Gastrocnemius medialis (tissue), 4 donors: ENCODE measurements around the gene XRRA1. TPM values are rescaled to one million over a fixed set of nuclear protein-coding genes. Genes with fewer than 3 reads are reported as not detected.
A peak's percentile ranks its signal among the peaks of the same experiment; 100 is the strongest.

Experiments
- ATAC-seq, 2 donors: fragments of 150-250 bp; one replicate each; pipeline ENCODE4 v1.9.1; 2016
- DNase-seq, 2 donors: peaks; one replicate each; pipeline ENCODE4 v3.0.0-alpha.2; 2019
- H3K27ac ChIP-seq, 4 donors: fragments of 200-600 bp; sonication (generic); 1 replicate in 1 of 4; 2 replicates in 3 of 4; pipeline ENCODE4 v1.5.1; 2016 to 2018; ENCODE audit warnings: mild to moderate bottlenecking in 2 of 4, moderate library complexity in 1 of 4
- H3K27me3 ChIP-seq, 3 donors: fragments of 200-600 bp; sonication (generic) in 2 of 3; 1 replicate in 1 of 3; 2 replicates in 2 of 3; pipeline versions ENCODE4 v1.5.1 to v1.6.0; 2016 to 2019; ENCODE audit warnings: mild to moderate bottlenecking in 1 of 3, moderate library complexity in 1 of 3
- H3K36me3 ChIP-seq, 2 donors: fragments of 200-600 bp; sonication (generic) in 1 of 2; one replicate each; pipeline ENCODE4 v1.5.1; 2017 to 2018
- H3K4me1 ChIP-seq, 2 donors: fragments of 200-600 bp; sonication (generic) in 1 of 2; one replicate each; pipeline ENCODE4 v1.5.1; 2016 to 2017; ENCODE audit warnings: mild to moderate bottlenecking in 2 of 2
- H3K4me3 ChIP-seq, 4 donors: fragments of 200-600 bp; sonication (generic) in 3 of 4; 1 replicate in 1 of 4; 2 replicates in 3 of 4; pipeline ENCODE4 v1.5.1; 2016 to 2019; ENCODE audit warnings: mild to moderate bottlenecking in 2 of 4
- H3K9me3 ChIP-seq, 3 donors: fragments of 200-600 bp; sonication (generic) in 2 of 3; 1 replicate in 1 of 3; 2 replicates in 2 of 3; pipeline ENCODE4 v1.5.1; 2016 to 2019
- POLR2A ChIP-seq, 2 donors: fragments of 450-650 bp; IDR thresholded peaks; one replicate each; pipeline ENCODE4 v1.6.1; 2017; ENCODE audit warnings: antibody characterized with exemption in 2 of 2, mild to moderate bottlenecking in 2 of 2, moderate library complexity in 2 of 2
- in situ Hi-C, 4 donors: fragments of 200-750 bp; cut with MboI; loops; one replicate each; pipeline versions ENCODE4 v1.15.0 to v1.8.0; 2017; ENCODE audit warnings: low sequenced_read_pairs in 4 of 4
- intact Hi-C: fragments of 100-400 bp; cut with DNase I; formaldehyde crosslinking; loops from one replicate; pipeline ENCODE4 v1.15.1; 2023; ENCODE audit warnings: low total_unique reads
- total RNA-seq, 4 donors: library from RNA; depleted of rRNA; stranded (reverse); fragments of >200 nt; gene quantifications; one replicate each; pipeline versions ENCODE4 v1.1.0 to v1.2.3, GENCODE V29; 2016
- TF ChIP-seq, protein P1 (sequence below), 5 experiments: fragments of 450-650 bp in 3 of 5; fragments of 200-600 bp in 2 of 5; sonication (generic) in 2 of 5; IDR thresholded peaks in 4 of 5; conservative IDR thresholded peaks in 1 of 5; 1 replicate in 4 of 5; 2 replicates in 1 of 5; pipeline ENCODE4 v1.5.1; 2016 to 2019; ENCODE audit warnings: antibody characterized with exemption in 5 of 5, mild to moderate bottlenecking in 3 of 5, moderate library complexity in 3 of 5

XRRA1 gene
- total RNA-seq, 4 donors from 2014 or later: 7.8 to 16.8 (median 8.8) TPM

DNA sequence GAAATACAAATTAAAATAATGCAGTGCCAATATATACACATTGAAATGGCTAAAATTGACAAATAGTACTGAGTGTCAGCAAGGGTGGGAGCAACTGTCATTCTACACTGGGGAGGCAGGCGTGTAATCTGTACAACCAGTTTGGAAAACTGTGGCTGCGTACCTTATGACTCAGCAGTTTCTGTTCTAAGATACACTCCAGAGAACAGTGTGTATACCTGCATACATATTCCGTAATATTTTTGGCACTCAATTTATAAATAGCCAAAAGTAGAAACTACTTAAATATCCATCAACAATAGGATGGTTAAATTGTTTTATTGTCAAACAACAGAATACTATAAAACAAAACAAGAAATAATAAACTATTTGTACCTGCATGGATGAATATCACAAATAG lies 142.6 kb downstream of the XRRA1 start:
- H3K27me3 ChIP-seq: no peaks in the 10 kb centered on the region
- peak; percentile 96 to 97 for ATAC-seq
- intact Hi-C loops (no loop called here), in situ Hi-C loops (no loop called here)
- H3K9me3 ChIP-seq: no peaks in the 10 kb centered on the region
- H3K4me1 ChIP-seq: peaks cover 40 to 49% of the 10 kb centered on the region in 2 donors
- H3K4me3 ChIP-seq: peak overlapping the region in 2 of 4 donors; percentile 1 to 14
- peak; percentile 49 to 68 for DNase-seq
- H3K27ac ChIP-seq: peak overlapping the region; percentile 35 to 82 (median 66)
- TF ChIP-seq, protein P1, sequence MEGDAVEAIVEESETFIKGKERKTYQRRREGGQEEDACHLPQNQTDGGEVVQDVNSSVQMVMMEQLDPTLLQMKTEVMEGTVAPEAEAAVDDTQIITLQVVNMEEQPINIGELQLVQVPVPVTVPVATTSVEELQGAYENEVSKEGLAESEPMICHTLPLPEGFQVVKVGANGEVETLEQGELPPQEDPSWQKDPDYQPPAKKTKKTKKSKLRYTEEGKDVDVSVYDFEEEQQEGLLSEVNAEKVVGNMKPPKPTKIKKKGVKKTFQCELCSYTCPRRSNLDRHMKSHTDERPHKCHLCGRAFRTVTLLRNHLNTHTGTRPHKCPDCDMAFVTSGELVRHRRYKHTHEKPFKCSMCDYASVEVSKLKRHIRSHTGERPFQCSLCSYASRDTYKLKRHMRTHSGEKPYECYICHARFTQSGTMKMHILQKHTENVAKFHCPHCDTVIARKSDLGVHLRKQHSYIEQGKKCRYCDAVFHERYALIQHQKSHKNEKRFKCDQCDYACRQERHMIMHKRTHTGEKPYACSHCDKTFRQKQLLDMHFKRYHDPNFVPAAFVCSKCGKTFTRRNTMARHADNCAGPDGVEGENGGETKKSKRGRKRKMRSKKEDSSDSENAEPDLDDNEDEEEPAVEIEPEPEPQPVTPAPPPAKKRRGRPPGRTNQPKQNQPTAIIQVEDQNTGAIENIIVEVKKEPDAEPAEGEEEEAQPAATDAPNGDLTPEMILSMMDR (IDR thresholded peaks at IDR 0.05 in 4 of 5, conservative IDR thresholded peaks at IDR 0.05 in 1 of 5): no peak
- TF ChIP-seq POLR2A (IDR thresholded peaks at IDR 0.05): no peak
- no peaks in the 10 kb centered on the region for H3K36me3 ChIP-seq

DNA sequence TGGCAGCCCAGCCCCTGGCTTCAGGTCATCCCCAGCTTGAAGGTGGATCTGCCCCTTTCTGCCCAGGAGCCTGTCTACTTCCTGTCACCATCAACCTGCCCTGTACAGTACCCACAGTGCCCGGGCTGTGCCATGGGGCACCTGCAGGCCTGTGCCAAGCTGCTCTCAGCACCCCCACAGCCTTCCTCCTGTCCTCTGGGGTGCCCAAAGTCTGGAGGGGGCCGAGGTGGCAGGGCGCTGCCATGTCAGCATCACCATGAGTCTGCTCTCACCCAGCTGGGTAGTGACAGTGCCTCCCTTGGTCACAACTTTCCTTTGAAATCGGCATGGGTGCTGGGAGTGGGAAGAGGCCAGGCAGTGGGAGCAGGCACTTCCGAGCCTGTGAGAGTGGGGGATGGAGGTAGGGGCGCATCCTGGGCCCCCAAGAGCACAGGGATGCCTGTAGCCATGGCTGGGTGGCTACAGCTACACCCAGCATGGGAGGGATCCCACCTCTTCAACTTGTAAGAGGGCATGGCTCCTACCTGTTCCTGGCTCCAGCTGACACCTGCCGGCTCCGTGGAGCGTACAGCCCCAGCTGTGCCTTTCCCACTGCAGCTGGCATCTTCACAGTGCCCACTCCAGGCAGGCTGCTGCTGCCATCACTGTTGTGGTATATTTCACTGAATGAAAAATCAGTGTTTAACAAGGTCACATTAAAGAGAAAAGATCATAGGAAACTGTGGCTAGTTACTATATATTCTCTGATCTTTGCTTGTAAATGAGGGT lies 157.4 kb downstream of the XRRA1 start:
- TF ChIP-seq POLR2A (IDR thresholded peaks at IDR 0.05): no peak
- TF ChIP-seq, protein P1 (IDR thresholded peaks at IDR 0.05 in 4 of 5, conservative IDR thresholded peaks at IDR 0.05 in 1 of 5): no peak
- no peaks in the 10 kb centered on the region for H3K9me3 ChIP-seq
- peaks cover 5% of the 10 kb centered on the region in 2 donors for H3K4me1 ChIP-seq
- intact Hi-C loops: no loop called here
- H3K4me3 ChIP-seq: no peak overlapping the region
- no peaks in the 10 kb centered on the region for H3K27me3 ChIP-seq
- ATAC-seq: no peak
- H3K36me3 ChIP-seq: peaks cover 4 to 35% of the 10 kb centered on the region in 2 donors
- in situ Hi-C loops: no loop called here
- H3K27ac ChIP-seq: no peak overlapping the region
- DNase-seq: no peak

Other genes with a start within 250 kb of the XRRA1 start
- under 1 TPM in 1 of 4 donors, not detected in 3; 0.20 TPM for gene CHRDL2, start 217.7 kb downstream of the XRRA1 start, total RNA-seq
- 10 to 100 TPM; 17.1 to 25.2 (median 21.0) TPM for gene RNF169, start 200.2 kb downstream of the XRRA1 start, total RNA-seq
- 10 to 100 TPM; 16.9 to 38.3 (median 22.8) TPM for gene SPCS2, start 175 bp upstream of the XRRA1 start, total RNA-seq
- 10 to 100 TPM; 11.0 to 20.6 (median 18.3) TPM for gene NEU3, start 39.8 kb upstream of the XRRA1 start, total RNA-seq
- not detected for gene OR2AT4, start 147.8 kb upstream of the XRRA1 start, total RNA-seq
- 10 to 100 TPM in 1 of 4 donors, 1 to 10 TPM in 3; 1.9 to 17.6 (median 5.0) TPM for gene SLCO2B1, start 202.0 kb upstream of the XRRA1 start, total RNA-seq